NT2/D1 (cell line): ENCODE data around the gene EHBP1L1.

Source experiments
- DNase-seq: peaks from one replicate; pipeline ENCODE4 v3.0.0-alpha.2; 2011; ENCODE audit warnings: low read depth, low spot score
- H3K27me3 ChIP-seq: 2 replicates; pipeline ENCODE4 v1.6.0; 2011; ENCODE audit warnings: mild to moderate bottlenecking; ENCODE audit not compliant: insufficient read length, insufficient read depth
- H3K36me3 ChIP-seq: 2 replicates; pipeline ENCODE4 v1.6.1; 2011; ENCODE audit warnings: mild to moderate bottlenecking, low read length, mixed read lengths; ENCODE audit not compliant: insufficient read depth, insufficient read length
- H3K4me1 ChIP-seq: 2 replicates; pipeline ENCODE4 v1.5.1; 2011; ENCODE audit not compliant: insufficient read depth, insufficient read length
- H3K4me3 ChIP-seq: 2 replicates; pipeline ENCODE4 v1.5.1; 2011; ENCODE audit warnings: low read depth; ENCODE audit not compliant: insufficient read length
- H3K9ac ChIP-seq: 2 replicates; pipeline ENCODE4 v1.6.0; 2011; ENCODE audit warnings: low read depth; ENCODE audit not compliant: insufficient read length
- H3K9me3 ChIP-seq: 2 replicates; pipeline ENCODE4 v1.5.1; 2011; ENCODE audit warnings: mild to moderate bottlenecking, low read length; ENCODE audit not compliant: insufficient read depth
- SUZ12 ChIP-seq: IDR thresholded peaks from 2 replicates; pipeline ENCODE4 v1.6.1; 2011; ENCODE audit not compliant: insufficient read length, insufficient read depth; ENCODE audit errors: extremely low read depth
- YY1 ChIP-seq: IDR thresholded peaks from 2 replicates; pipeline ENCODE4 v1.6.1; 2011; ENCODE audit not compliant: insufficient read length, insufficient read depth
- ZNF274 ChIP-seq: IDR thresholded peaks from 2 replicates; pipeline ENCODE4 v1.6.1; 2011; ENCODE audit warnings: mild to moderate bottlenecking, low read depth, low read length

EHBP1L1 gene

DNA sequence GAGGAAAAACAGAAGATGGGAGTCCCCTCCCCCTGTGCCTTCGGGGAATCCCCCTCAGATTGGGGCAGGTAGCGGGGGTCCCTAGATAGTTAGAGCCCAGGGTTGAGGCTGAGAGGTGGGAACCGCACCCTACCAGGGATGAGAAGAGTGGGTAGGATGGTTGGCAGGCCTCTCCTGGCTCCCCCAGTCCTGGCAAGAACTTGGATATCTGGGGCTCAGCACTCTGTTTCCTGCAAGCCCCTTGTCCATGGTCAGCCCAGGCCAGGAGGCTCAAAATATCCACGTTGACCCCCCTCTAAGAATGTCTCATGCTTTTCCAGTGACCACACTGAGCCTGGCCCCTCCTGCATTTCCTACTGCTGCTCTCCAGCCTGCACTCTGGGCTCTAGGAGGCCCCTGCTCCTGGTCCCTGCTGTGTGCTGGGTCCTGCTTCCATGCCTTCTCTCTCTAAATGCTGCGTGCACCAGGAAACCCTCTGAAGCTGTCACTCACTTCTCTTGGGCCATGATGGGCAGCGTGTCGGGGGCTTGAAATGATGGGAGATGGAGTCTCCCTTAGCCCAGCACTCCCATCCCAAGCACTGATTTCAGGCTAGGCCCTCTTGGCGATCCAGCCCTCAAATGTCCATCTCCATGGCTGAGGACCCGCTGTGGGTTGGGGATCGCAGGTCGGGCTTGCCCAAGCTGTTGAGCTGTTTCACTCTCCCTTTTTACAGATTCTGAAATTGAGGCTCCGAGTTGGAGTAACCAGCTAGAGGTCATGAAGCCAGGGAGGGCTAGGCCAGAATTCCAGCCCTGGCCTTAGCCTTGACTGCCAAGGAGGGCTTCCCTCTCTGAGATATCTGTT, 36.1 kb downstream of the EHBP1L1 start:
- H3K9me3 ChIP-seq, result no peaks in the 10 kb centered on the region
- H3K36me3 ChIP-seq, result peaks cover 61% of the 10 kb centered on the region
- no peak for TF ChIP-seq ZNF274
- no peak for TF ChIP-seq SUZ12
- TF ChIP-seq YY1, result no peak
- peak overlapping the region; percentile 63 for H3K9ac ChIP-seq
- H3K4me3 ChIP-seq, result no peak overlapping the region
- H3K4me1 ChIP-seq, result peaks cover 36% of the 10 kb centered on the region
- no peaks in the 10 kb centered on the region for H3K27me3 ChIP-seq
- DNase-seq, result no peak

DNA sequence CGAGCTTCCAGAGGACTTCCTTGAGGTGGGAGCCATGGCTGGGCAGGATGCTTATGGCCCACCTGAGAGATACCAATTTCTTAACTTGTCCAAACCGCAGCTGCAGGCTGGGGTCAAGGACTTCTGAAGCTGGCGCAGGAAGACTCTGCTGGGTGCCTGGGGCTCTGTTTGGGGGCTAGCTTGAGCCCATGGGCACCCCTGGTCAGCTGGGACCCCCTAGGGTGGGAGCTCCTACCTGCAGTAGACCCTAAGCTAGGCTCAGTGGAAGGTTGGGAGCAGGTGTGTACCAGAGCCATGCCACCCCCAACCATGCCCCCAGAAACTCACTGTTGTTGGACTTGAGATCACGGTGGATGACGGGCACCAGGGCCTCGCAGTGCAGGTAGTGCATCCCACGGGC, 36.8 kb downstream of the EHBP1L1 start:
- H3K4me3 ChIP-seq, result peak overlapping the region; percentile 94
- DNase-seq, result no peak
- no peak for TF ChIP-seq SUZ12
- no peak for TF ChIP-seq ZNF274
- TF ChIP-seq YY1, result no peak
- H3K27me3 ChIP-seq, result no peaks in the 10 kb centered on the region
- H3K9ac ChIP-seq, result peak overlapping the region; percentile 74
- H3K36me3 ChIP-seq, result peaks cover 66% of the 10 kb centered on the region
- H3K9me3 ChIP-seq, result no peaks in the 10 kb centered on the region
- H3K4me1 ChIP-seq, result peaks cover 38% of the 10 kb centered on the region

DNA sequence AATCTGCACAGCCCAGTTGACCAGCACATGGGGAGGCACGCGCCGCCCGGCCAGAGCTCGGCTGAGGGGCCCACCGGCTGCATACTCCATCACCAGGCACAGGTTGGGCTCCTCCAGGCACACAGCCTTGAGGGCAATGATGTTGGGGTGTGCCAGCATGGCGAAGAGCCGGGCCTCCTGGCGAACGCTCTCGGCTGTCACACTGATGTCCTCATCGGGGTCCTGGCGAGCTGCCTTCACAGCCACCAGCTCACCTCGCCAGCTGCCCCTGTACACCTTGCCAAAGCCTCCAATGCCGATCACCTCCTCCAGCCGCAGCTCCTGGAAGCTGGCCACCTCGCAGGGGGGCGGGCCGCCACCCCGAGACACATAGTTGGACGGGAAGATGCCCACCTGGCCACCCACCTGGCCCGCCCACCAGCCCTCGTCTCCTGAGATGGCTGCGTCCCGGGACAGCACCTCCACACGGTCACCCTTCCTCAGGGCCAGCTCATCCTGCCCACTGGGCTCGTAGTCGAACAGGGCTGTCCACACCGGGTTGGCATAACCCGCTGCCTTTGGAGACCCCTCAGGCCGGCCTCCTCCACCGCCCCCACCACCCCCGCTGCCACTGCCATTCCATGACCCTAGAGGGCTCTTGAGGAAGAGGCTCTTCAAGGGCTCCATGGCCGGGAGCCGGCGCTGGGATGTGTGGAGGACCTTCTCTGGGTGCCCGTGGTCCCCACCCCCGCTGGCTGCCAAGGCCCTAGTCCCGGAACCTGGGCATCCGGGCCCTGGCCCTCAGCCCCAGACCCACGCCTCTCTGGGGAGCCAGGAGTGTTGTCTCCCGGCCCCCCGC, 37.5 kb downstream of the EHBP1L1 start:
- peaks cover 35% of the 10 kb centered on the region for H3K4me1 ChIP-seq

DNA sequence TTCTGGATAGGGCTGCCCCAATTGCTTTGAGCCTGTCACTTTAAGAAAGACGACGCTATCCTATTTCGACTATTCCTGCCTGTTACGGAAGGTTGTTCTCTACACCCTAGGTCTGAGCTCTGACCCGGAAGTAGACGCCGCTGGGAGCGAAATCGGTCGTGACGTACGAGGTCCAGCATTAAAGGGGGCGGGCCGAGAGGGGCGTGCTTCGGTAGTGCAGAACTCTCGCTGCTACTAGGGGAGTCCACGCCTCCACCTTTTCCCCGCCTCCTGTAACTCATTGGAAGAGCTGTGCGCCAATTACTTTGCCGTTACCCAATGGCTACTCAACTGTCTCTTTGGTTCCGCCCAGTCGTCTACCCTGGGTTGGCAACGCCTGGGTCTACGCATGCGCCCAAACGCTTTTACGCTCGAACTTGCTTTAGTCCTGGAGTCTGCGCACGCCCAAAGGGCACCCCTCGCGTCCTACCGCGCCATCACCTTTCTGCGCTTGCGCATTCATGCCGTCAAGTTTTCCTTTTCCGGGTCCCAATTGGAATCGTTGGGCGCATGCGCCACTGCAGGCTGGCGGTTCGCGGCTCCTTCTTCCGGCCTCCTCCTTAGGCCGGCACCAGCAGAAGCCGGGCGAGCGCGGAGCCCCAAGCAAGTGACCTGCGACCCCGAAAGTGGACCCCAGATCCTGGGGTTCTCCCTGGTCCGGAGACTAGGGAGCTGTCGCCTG, 39.5 kb downstream of the EHBP1L1 start, which contains the start of gene PCNX3:
Gene PCNX3 (plus strand): TSS at position 548 of the 721 bp plus-strand sequence. CDS start 536 bp downstream, outside the sequence.
- Histone ChIP-seq H3K36me3 (peaks cover 70% of the 10 kb centered on the region), H3K4me1 (peaks cover 39% of the 10 kb centered on the region), H3K27me3 (no peaks in the 10 kb centered on the region), H3K9ac (peak within 1 kb of the TSS; percentile 98), H3K9me3 (no peaks in the 10 kb centered on the region), H3K4me3 (peak within 1 kb of the TSS; percentile 94)
- TF ChIP-seq ZNF274 (no peak), YY1 (no peak), SUZ12 (no peak)
- DNase-seq, result peak; percentile 100

More for the DNA sequence above, 37.5 kb downstream of the EHBP1L1 start:
- H3K9ac ChIP-seq, result peak overlapping the region; percentile 97
- no peaks in the 10 kb centered on the region for H3K9me3 ChIP-seq
- peaks cover 66% of the 10 kb centered on the region for H3K36me3 ChIP-seq
- no peak for DNase-seq
- H3K4me3 ChIP-seq, result peak overlapping the region; percentile 94
- TF ChIP-seq SUZ12, result no peak
- TF ChIP-seq ZNF274, result no peak
- no peak for TF ChIP-seq YY1
- H3K27me3 ChIP-seq, result no peaks in the 10 kb centered on the region

DNA sequence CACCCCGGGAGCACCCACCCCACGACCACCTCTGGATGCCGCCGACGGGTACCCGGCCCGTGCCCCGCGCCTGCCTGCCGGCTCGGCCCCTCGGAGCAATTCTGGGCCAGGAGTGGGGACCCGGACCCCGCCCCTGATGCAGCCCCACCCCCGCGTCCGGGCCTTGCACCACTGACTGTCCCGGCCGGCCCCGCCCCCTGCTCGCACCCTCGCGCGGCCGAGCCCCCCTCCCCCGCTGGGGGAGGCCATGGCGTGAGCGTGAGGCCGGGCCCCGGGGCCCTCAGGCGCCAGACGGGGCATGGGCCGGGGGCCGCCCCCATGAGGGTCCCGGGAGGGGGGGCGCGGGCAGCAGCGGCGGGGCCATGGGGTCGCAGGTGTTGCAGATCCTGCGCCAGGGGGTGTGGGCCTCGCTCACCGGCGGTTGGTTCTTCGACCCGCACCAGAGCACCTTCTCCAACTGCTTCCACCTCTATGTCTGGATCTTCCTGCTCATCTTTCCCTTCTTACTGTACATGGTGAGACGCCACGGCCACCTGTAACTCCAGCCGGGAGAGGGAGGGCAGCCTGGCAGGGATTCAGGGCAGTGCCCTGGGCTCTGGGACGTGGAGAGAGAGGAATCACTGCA, 40.2 kb downstream of the EHBP1L1 start:
- Histone ChIP-seq H3K4me1 (peaks cover 38% of the 10 kb centered on the region), H3K9me3 (no peaks in the 10 kb centered on the region), H3K27me3 (no peaks in the 10 kb centered on the region), H3K36me3 (peaks cover 70% of the 10 kb centered on the region), H3K4me3 (peak overlapping the region; percentile 87), H3K9ac (peak overlapping the region; percentile 98)
- no peak for DNase-seq
- no peak for TF ChIP-seq YY1
- TF ChIP-seq ZNF274, result no peak
- TF ChIP-seq SUZ12, result no peak

DNA sequence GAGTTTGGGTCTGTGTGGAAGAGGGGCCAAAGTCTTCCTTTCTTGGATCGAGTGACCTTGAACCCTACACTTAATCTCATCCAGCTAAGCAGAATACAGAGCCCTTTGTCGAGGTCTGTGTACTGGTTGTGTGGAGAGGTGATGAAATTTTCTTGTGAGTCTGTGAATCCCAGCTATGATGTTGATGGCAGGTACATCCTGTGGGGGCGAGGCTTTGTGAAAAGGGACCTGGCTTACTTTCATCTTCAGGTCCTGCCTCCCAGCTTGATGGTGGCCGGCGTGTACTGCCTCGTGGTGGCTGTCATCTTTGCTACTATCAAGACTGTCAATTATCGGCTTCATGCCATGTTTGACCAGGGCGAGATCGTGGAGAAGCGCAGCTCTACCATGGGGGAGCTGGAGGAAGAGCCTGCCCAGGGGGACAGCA, 40.7 kb downstream of the EHBP1L1 start:
- no peak for DNase-seq
- H3K4me1 ChIP-seq, result peaks cover 35% of the 10 kb centered on the region
- TF ChIP-seq ZNF274 (no peak), SUZ12 (no peak), YY1 (no peak)

More for the DNA sequence above, 40.7 kb downstream of the EHBP1L1 start:
- H3K4me3 ChIP-seq, result peak overlapping the region; percentile 87
- no peaks in the 10 kb centered on the region for H3K9me3 ChIP-seq
- H3K36me3 ChIP-seq, result peaks cover 72% of the 10 kb centered on the region
- H3K9ac ChIP-seq, result peak overlapping the region; percentile 98
- H3K27me3 ChIP-seq, result no peaks in the 10 kb centered on the region
